Heart right ventricle (tissue), 16 donors: Measurements from ENCODE around the gene UBE4A. TPM values are rescaled to one million over a fixed set of nuclear protein-coding genes. Genes with fewer than 3 reads are reported as not detected.
A peak's percentile ranks its signal among the peaks of the same experiment; 100 is the strongest.
"Not testable (repeated sequence)": the region's sequence is repeated elsewhere in the genome, so short reads cannot be mapped to it uniquely, and the experiment has no call there.

Experiments used
- ATAC-seq, 8 donors: fragments of 200-7000 bp; cut with Tn5 transposase; one replicate each; pipeline ENCODE4 v1.9.1; 2020; ENCODE audit warnings: mild to moderate bottlenecking in 8 of 8, moderate library complexity in 8 of 8, moderate number of reproducible peaks in 1 of 8
- DNase-seq, 2 donors: peaks; one replicate each; pipeline ENCODE4 v3.0.0-alpha.2; 2020
- H3K27ac ChIP-seq, 10 donors: fragments of 200-600 bp; sonication (generic) in 2 of 10; one replicate each; pipeline versions ENCODE4 v1.5.0 to v1.8.0; 2020 to 2022; ENCODE audit warnings: mild to moderate bottlenecking in 3 of 10
- H3K27me3 ChIP-seq, 7 donors: fragments of 200-600 bp; one replicate each; pipeline ENCODE4 v1.8.0; 2021 to 2022; ENCODE audit warnings: mild to moderate bottlenecking in 2 of 7
- H3K36me3 ChIP-seq, 9 donors: fragments of 200-600 bp; sonication (generic) in 1 of 9; one replicate each; pipeline versions ENCODE4 v1.5.0 to v1.8.0; 2020 to 2022; ENCODE audit warnings: mild to moderate bottlenecking in 2 of 9
- H3K4me1 ChIP-seq, 9 donors: fragments of 200-600 bp; sonication (generic) in 1 of 9; one replicate each; pipeline versions ENCODE4 v1.5.0 to v1.8.0; 2020 to 2022; ENCODE audit warnings: mild to moderate bottlenecking in 4 of 9
- H3K4me3 ChIP-seq, 10 donors: fragments of 200-600 bp; sonication (generic) in 2 of 10; one replicate each; pipeline versions ENCODE4 v1.5.0 to v1.8.0; 2020 to 2022; ENCODE audit warnings: mild to moderate bottlenecking in 7 of 10, moderate library complexity in 2 of 10
- H3K9me3 ChIP-seq, 11 donors: fragments of 200-600 bp in 10 of 11; sonication (generic) in 2 of 11; one replicate each; pipeline versions ENCODE4 v1.5.0 to v1.8.0; 2013 to 2022; ENCODE audit warnings: mild to moderate bottlenecking in 2 of 11, control low read depth in 1 of 11, moderate library complexity in 1 of 11
- CTCF ChIP-seq, 9 donors: fragments of 200-600 bp; sonication (generic) in 2 of 9; IDR thresholded peaks; one replicate each; pipeline versions ENCODE4 v1.5.0 to v1.8.0; 2021 to 2022; ENCODE audit warnings: antibody characterized with exemption in 9 of 9, mild to moderate bottlenecking in 5 of 9, moderate library complexity in 1 of 9
- WGBS, 2 donors: extraction: QIAGEN DNeasy Blood & Tissue Kit; methylation state at CpG; one replicate each; pipeline ENCODE4 v1.1.7; 2013; ENCODE audit warnings: inconsistent platforms in 1 of 2; 5-methylcytosine and 5-hydroxymethylcytosine counted together
- intact Hi-C, 10 donors: fragments of 100-400 bp; cut with DNase I; formaldehyde crosslinking; loops; one replicate each; pipeline versions ENCODE4 v1.11.1 to v1.14.2; 2022
- polyA plus RNA-seq, 2 donors: library from polyadenylated mRNA; stranded (reverse); fragments of 200-250 nt; gene quantifications; one replicate each; pipeline ENCODE4 v1.2.3, GENCODE V29; 2013
- total RNA-seq, 10 donors: library from RNA; stranded (reverse); fragmentation: NEBNext Ultra II Directional in 3 of 10; extraction: Animal tissue kit (Norgen Biotek cat#: 25700) in 3 of 10; gene quantifications; one replicate each; pipeline versions ENCODE4 v1.2.1 to v1.2.4, GENCODE V29; 2021 to 2023
- donor health status: Arrhythmogenic right ventricular cardiomyopathy.
- donor health status: ischemic (EF 13 %, LVEDD 7.1; RV severe dilation, severe dysfunction).
- donor health status: healthy with polysubstance abuse.
- donor health status: DM: no; HTN: yes; CAD: no.
- donor health status: DM: no; HTN: no; CAD: no.
- donor health status: ischemic (EF 25% LVEDD 6.9; RV normal size, moderate dysfunction).
- donor health status: ischemic (EF 25% LVEDD 5.7; RV mildly dilated, moderate dysfunction).
- donor health status: healthy.
- donor health status: DM: yes; HTN: yes; CAD: no.
- donor health status: Ischemic cardiomyopathy.
- donor health status: ischemic (EF 35%, LVEDD 5.7; RV mildly dilated, moderate dysfunction).
- donor health status: nonischemic (EF 11% LVEDD 7.7; RV severe dilation, severe dysfunction).
- donor health status: DM: yes; HTN: yes; CAD: no.
- donor health status: PGD.
- donor health status: ischemic (EF 29% LVEDD 5.4; RV normal size, mild dysfunction).
- donor health status: nonischemic (EF 23%, LVEDD 6.1; RV moderate dilation, normal function).

Gene UBE4A
- total and polyA plus RNA-seq, 12 donors: 12.7 to 46.4 (median 41.3) TPM

GRCh38 chr11:118415062-118415738, 55.8 kb downstream of the UBE4A start:
- WGBS, 2 donors: 75 to 78% methylated on average over 8 of the region's 8 CpGs
- intact Hi-C loops: no loop called here

GRCh38 chr11:118415739-118416068, 56.3 kb downstream of the UBE4A start:
- Histone ChIP-seq H3K4me1 (peaks cover 0 to 17% (median 8%) of the 10 kb centered on the region in 9 donors), H3K4me3 (no peak overlapping the region), H3K9me3 (no peaks in the 10 kb centered on the region), H3K27me3 (no peaks in the 10 kb centered on the region), H3K36me3 (peaks cover 0 to 26% (median 0%) of the 10 kb centered on the region in 9 donors), H3K27ac (peak overlapping the region in 3 of 10 donors; percentile 14 to 26 (median 21))
- peak in 6 of 8 donors; percentile 55 to 78 (median 64) for ATAC-seq
- peak in 1 of 2 donors; percentile 27 for DNase-seq
- intact Hi-C loops: no loop called here
- no peak for TF ChIP-seq CTCF (IDR thresholded peaks at IDR 0.05)

More at GRCh38 chr11:118415062-118415738, 55.8 kb downstream of the UBE4A start:
- Histone ChIP-seq H3K4me1 (peaks cover 0 to 20% (median 10%) of the 10 kb centered on the region in 9 donors), H3K27ac (peak overlapping the region in 3 of 10 donors; percentile 14 to 26 (median 21)), H3K9me3 (no peaks in the 10 kb centered on the region), H3K27me3 (no peaks in the 10 kb centered on the region), H3K36me3 (peaks cover 0 to 31% (median 0%) of the 10 kb centered on the region in 9 donors), H3K4me3 (no peak overlapping the region)
- TF ChIP-seq CTCF (IDR thresholded peaks at IDR 0.05): no peak
- DNase-seq (no peak), ATAC-seq (no peak)

GRCh38 chr11:118416900-118417299, 57.5 kb downstream of the UBE4A start:
- Histone ChIP-seq H3K4me1 (peaks cover 0 to 17% (median 8%) of the 10 kb centered on the region in 9 donors), H3K36me3 (peaks cover 0 to 22% (median 0%) of the 10 kb centered on the region in 9 donors), H3K27ac (peak overlapping the region in 1 of 10 donors; percentile 12)
- H3K27me3 ChIP-seq, ATAC-seq, intact Hi-C loops, H3K4me3 ChIP-seq, H3K9me3 ChIP-seq, DNase-seq: not testable (repeated sequence)

- H3K9me3 ChIP-seq: no peaks in the 10 kb centered on the region
- 82 to 85% methylated on average over 4 of the region's 4 CpGs for WGBS, 2 donors
- no peak for TF ChIP-seq CTCF (IDR thresholded peaks at IDR 0.05)
- no peak overlapping the region for H3K4me3 ChIP-seq
- no peak overlapping the region for H3K27ac ChIP-seq
- no peaks in the 10 kb centered on the region for H3K27me3 ChIP-seq
- no peak for DNase-seq
- peaks cover 0 to 22% (median 0%) of the 10 kb centered on the region in 9 donors for H3K36me3 ChIP-seq
- H3K4me1 ChIP-seq: peaks cover 0 to 17% (median 8%) of the 10 kb centered on the region in 9 donors
- intact Hi-C loops: no loop called here
- no peak for ATAC-seq
Measured at GRCh38 chr11:118417801-118418200, 58.4 kb downstream of the UBE4A start.

- H3K4me3 ChIP-seq: no peak overlapping the region
- intact Hi-C loops: no loop called here
- TF ChIP-seq CTCF (IDR thresholded peaks at IDR 0.05): no peak
- WGBS, 2 donors: 73 to 76% methylated on average over 5 of the region's 5 CpGs
- no peaks in the 10 kb centered on the region for H3K9me3 ChIP-seq
- peak overlapping the region in 1 of 10 donors; percentile 38 for H3K27ac ChIP-seq
- peak in 1 of 8 donors; percentile 53 for ATAC-seq
- H3K4me1 ChIP-seq: peaks cover 0 to 17% (median 8%) of the 10 kb centered on the region in 9 donors
- DNase-seq: no peak
- H3K36me3 ChIP-seq: peaks cover 0 to 16% (median 0%) of the 10 kb centered on the region in 9 donors
- no peaks in the 10 kb centered on the region for H3K27me3 ChIP-seq
Measured at GRCh38 chr11:118418766-118419165, 59.4 kb downstream of the UBE4A start.
